HL-60 (cell line): Measurements from ENCODE around the gene PCDH15.

Experiments
- DNase-seq, 2 experiments: peaks; one replicate each; pipeline ENCODE4 v3.0.0-alpha.2; 2010 to 2020; ENCODE audit warnings: low read depth in 1 of 2, low spot score in 1 of 2
- H3K27ac ChIP-seq: fragments of 250-450 bp; sonication (Bioruptor Pico); replicated peaks from 2 replicates; pipeline ENCODE4 v1.5.1; 2020; ENCODE audit warnings: mild to moderate bottlenecking, moderate library complexity
- H3K27me3 ChIP-seq: fragments of 250-450 bp; sonication (Bioruptor Pico); 2 replicates; pipeline ENCODE4 v1.5.1; 2021; ENCODE audit warnings: mild to moderate bottlenecking, moderate library complexity; ENCODE audit not compliant: insufficient read depth, poor library complexity, severe bottlenecking
- H3K4me3 ChIP-seq: replicated peaks from 2 replicates; pipeline ENCODE4 v1.5.1; 2011; ENCODE audit warnings: mild to moderate bottlenecking, control low read depth, low read length; ENCODE audit not compliant: insufficient read depth
- CTCF ChIP-seq: IDR thresholded peaks from one replicate; pipeline ENCODE4 v1.5.1; 2011; ENCODE audit warnings: low read length, control low read depth, inconsistent platforms; ENCODE audit not compliant: insufficient read depth
- GABPA ChIP-seq: IDR thresholded peaks from 2 replicates; pipeline ENCODE4 v1.6.1; 2012; ENCODE audit warnings: low read depth
- POLR2AphosphoS5 ChIP-seq: IDR thresholded peaks from 2 replicates; pipeline ENCODE4 v1.6.1; 2012; ENCODE audit warnings: low read depth
- REST ChIP-seq: IDR thresholded peaks from 2 replicates; pipeline ENCODE4 v1.6.1; 2012; ENCODE audit warnings: low read depth; ENCODE audit not compliant: insufficient replicate concordance
- SPI1 ChIP-seq: IDR thresholded peaks from 2 replicates; pipeline ENCODE4 v1.6.1; 2012; ENCODE audit warnings: low read depth, mild to moderate bottlenecking, borderline replicate concordance

PCDH15 gene

GRCh38 chr10:53918755-53919154 lies 882.3 kb downstream of the PCDH15 start:
- H3K27ac ChIP-seq, result no peak overlapping the region
- H3K4me3 ChIP-seq, result no peak overlapping the region
- no peaks in the 10 kb centered on the region for H3K27me3 ChIP-seq
- DNase-seq, result no peak
- no peak for TF ChIP-seq GABPA
- no peak for TF ChIP-seq SPI1
- TF ChIP-seq POLR2AphosphoS5, result no peak
- TF ChIP-seq CTCF, result no peak
- TF ChIP-seq REST, result no peak

- Histone ChIP-seq H3K27ac (no peak overlapping the region), H3K27me3 (no peaks in the 10 kb centered on the region), H3K4me3 (no peak overlapping the region)
- TF ChIP-seq REST (no peak), GABPA (no peak), CTCF (no peak), SPI1 (no peak), POLR2AphosphoS5 (no peak)
- DNase-seq, result no peak
Measured at GRCh38 chr10:53909791-53910190, 891.2 kb downstream of the PCDH15 start.

- H3K4me3 ChIP-seq, result no peak overlapping the region
- H3K27me3 ChIP-seq, result no peaks in the 10 kb centered on the region
- no peak overlapping the region for H3K27ac ChIP-seq
- DNase-seq, result no peak
- no peak for TF ChIP-seq CTCF
- TF ChIP-seq GABPA, result no peak
- TF ChIP-seq SPI1, result no peak
- no peak for TF ChIP-seq REST
- no peak for TF ChIP-seq POLR2AphosphoS5
Measured at GRCh38 chr10:53904506-53905241, 896.4 kb downstream of the PCDH15 start.
